Measurements from ENCODE around the gene SPINK13.
"Not testable (repeated sequence)": the region's sequence is repeated elsewhere in the genome, so short reads cannot be mapped to it uniquely, and the experiment has no call there.

The SPINK13 gene

GRCh38 chr5:148268566-148268965 lies at the start of gene SPINK13:
Gene SPINK13, plus strand, starts transcription at chr5:148268794. Its CDS starts 1,279 bp downstream, at chr5:148270073.
- DNase-seq: no peak

DNA sequence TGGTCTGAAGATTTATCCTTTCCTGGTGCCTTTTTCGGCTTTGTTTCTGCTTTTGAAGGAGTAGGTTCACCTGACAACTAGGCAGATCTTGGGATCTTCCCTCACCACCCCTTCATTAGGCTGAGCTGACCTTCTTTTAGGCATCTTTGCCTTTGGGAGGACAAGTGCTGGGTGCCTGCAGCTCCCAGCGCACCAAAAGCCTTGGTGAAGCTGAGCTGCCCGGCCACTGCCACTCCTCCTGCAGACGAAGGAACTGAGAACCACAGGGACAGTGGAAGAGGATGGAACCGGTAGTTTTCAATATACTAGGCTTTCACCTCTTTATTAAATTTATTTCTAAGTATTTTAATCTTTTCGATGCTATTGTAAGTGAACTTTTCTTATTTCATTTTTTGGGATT lies 47.1 kb upstream of the SPINK13 start:
- DNase-seq: no peak

DNA sequence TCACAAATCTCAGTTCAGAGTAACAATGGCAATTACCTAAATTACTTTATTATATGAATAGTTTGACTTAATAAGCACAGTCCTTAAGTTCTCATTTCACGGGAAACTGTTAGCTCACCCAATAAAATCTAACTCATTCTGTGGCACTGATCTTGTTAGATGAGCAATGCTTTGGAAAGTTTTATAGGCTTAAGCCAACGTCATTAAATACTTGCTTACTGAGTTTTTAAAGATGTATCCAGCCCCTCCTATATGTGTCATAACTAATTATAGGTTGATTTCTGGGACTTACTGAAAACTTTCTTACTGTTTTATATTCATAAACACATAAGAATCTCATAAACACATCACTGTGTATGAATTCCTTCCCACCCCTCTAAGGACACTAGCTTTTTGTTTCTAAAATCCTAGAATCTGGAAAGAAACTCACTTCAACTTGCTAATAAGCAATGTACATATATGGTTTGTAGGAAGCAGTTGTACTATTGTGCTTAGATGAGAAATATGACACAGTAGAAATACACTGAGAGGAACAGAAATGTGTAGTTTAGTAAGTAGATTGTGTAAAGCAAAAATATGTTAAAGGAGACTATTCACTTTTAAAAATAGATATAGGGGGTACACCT lies 44.4 kb upstream of the SPINK13 start:
- no peak for DNase-seq

GRCh38 chr5:148228392-148228984 lies 40.1 kb upstream of the SPINK13 start:
- no peak for DNase-seq

GRCh38 chr5:148229840-148230239 lies 38.8 kb upstream of the SPINK13 start:
- no peak for DNase-seq

GRCh38 chr5:148230240-148230639 lies 38.4 kb upstream of the SPINK13 start:
- no peak for DNase-seq

DNA sequence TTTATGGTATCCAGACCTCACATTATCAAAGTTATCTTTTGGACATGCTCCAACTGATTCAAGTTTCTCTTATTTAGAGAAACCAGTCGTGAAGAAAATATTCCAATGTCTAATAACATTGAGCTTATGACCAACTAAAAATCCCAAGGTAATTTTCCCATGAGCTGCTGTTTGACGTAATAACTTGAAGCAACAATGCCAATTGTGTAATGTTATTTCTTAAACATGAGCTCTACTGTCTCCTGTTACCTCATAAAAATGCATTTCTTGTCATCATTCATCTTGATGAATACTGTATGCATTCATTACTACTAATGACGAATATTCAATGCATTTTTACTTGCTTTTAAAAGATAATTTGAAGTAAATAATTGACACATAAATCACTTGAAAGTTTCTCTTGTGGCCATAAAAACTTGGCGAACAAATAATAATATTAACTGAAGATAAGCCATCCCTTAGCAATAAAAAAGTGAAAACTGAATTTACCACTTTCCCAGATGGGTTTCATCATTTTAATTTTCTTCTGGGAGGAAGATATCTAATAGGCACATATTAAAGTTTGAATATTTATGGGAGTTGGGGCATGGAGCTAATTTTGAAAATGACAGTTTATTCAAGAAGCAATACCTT lies 30.7 kb upstream of the SPINK13 start:
- no peak for DNase-seq

DNA sequence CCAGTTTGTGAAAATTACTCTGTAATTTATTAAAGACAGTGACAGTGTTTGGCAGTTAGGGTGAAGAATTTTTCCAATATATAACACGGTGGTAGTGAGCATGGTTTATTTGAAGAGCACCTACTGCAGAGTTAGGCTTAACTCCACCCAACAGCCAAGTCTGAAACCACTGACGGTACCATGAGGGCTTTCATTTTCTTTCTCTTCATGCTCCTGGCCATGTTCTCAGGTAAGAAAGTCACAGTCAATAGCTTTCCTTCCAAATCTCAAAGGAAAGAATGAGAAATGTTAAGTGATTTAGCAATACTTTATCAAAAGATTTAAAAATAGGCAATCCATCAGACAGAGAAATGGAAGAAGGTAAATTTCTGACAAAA lies 30.2 kb upstream of the SPINK13 start, which contains the start of gene MARCOL:
MARCOL (plus strand) TSS at position 108 of the 377 bp plus-strand sequence; CDS start at position 181, 73 bp downstream.
- DNase-seq: no peak

DNA sequence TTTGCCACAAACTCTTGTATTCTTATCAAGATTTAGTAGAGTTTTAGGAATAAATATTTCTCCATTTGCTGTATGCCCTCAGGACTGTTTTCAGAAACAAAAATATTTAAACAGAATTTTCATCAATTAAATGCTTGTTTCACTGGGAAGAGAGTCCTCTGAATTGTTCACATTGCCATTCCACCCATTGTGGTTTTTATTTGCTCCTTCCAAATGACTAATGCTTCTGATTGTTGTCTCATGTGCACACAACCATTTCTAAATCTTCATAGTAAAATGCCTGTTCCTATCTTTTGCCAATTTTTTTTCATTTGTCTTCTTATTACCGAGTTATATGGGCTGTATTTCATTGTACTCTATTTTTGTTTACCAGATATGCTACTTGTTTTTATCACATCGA lies 19.7 kb upstream of the SPINK13 start:
- DNase-seq: no peak

DNA sequence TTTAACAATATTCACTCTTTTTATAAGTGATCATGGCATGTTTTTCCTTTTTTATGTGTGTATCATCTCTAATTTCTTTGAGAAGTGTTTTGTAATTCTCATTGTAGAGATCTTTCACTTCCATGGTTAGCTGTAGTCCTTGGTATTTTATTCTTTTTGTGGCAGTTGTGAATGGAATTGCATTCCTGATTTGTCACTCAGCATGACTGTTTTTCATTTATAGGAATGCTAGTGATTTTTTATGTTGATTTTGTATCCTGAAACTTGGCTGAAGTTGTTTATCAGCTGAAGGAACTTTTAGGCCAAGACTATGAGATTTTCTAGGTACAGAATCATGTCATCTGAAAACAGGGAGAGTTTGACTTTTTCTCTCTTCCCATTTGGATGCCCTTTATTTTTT lies 13.1 kb upstream of the SPINK13 start:
- DNase-seq: no peak

DNA sequence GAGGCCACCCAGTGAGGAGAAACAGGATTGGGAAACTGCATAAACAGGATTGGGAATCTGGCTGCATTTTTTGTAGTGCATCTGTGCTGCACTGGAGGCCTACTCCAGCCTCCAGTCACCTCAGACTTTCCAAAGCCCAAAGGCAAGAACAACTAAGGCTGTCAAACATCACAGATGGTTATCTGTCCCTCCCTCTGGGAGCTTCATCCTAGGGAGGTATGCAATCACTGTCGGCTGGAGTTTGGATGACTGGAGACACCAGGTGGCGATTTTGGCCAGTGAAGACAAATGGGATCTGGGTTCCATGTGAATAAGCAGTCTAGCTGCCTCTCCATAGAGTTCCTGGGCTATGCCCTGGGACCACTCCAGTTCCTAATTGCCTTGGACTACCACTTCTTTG lies 9.3 kb upstream of the SPINK13 start:
- no peak for DNase-seq

GRCh38 chr5:148261221-148261620 lies 7.4 kb upstream of the SPINK13 start:
- no peak for DNase-seq

DNA sequence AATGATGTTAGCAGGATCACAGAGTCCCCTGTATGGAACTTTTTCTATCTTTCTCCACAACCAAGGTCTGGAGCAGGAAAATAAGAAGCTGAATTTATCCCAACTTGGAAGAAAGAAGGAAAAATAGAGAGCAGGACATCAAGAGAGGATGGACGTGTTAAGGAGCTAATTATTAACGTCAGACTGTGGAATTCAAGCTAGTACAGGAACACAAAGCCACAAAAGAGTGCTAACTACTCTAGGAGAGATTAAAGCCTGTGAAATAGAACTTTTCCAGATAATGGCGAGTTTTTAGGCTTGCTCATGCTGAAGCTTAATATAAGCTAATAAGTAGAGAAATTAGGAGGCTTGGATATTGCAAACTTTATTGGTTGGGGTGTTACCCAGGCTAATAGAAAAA lies 632 bp upstream of the SPINK13 start:
- no peak for DNase-seq

DNA sequence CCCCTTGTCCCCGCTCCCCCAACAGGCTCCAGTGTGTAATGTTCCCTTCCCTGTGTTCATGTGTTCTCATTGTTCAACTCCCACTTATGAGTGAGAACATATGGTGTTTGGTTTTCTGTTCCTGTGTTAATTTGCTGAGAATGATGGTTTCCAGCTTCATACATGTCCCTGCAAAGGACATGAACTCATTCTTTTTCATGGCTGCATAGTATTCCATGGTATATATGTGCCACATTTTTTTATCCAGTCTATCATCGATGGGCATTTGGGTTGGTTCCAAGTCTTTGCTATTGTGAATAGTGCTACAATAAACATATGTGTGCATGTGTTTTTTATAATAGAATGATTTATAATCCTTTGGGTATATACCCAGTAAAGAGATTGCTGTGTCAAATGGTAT lies 6.5 kb downstream of the SPINK13 start:
- not testable (repeated sequence) for DNase-seq

DNA sequence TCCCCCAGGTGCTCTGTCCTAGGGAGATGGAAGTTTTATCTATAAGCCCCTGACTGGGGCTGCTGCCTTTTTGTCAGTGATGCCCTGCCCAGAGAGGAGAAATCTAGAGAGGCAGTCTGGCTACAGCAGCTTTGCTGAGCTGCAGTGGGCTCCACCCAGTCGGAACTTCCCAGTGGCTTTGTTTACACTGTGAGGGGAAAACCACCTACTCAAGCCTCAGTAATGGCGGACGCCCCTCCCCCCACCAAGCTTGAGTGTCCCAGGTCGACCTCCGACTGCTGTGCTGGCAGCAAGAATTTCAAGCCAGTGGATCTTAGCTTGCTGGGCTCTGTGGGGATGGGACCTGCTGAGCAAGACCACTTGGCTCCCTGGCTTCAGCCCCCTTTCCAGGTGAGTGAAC lies 12.3 kb downstream of the SPINK13 start:
- DNase-seq: not testable (repeated sequence)

DNA sequence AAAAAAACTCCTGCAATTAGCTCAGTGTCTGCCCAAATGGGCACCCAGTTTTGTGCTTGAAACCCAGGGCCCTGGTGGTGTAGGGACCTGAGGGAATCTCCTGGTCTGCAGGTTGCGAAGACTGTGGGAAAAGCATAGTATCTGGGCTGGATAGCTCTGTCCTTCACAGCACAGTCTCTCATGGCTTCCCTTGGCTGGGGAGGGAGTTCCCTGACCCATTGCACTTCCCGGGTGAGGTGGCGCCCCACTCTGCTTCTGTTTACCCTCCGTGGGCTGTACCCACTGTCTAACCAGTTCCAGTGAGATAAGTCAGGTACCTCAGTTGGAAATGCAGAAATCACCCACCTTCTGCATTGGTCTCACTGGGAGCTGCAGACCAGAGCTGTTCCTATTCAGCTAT lies 12.7 kb downstream of the SPINK13 start:
- not testable (repeated sequence) for DNase-seq

DNA sequence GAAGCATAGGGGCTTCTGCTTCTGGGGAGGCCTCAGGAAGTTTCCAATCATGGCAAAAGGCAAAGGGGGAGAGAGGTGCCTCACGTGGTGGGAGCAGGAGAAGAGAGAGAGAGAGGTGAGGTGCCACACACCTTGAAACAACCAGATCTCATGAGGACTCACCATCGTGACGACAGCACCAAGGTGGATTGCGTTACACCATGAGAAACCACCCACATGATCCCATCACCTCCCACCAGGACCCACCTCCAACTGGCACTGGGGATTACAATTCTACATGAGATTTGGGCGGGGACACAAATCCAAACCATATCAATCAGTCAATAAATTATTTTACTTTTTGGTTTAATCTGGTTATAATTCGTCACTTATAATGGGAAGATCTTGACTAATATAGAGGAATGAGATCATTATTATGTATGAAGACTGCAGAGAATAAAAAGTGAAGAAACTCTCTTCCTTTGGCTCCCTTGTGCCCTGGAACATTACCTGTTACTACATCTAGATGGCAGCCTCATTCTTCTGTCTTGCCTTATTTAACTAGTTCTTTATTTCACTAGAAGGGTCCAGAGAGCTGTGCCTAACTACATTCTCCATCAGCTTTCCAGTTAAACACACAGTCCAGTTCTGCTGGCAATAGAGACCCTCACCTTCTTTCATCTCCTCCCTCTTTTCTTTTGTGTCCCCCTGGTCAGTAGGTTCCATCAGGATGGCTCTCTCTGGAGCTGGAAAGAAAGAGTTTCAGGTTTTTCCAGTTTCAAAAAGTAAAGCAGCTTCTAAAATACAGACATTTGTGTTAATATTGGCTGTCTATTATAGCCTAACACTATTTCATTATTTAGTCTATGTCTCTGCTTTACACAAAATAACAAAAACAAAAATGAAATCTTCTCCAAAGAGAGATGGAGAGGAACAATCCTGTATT lies 21.9 kb downstream of the SPINK13 start:
- DNase-seq: no peak

- DNase-seq: no peak
Observed at GRCh38 chr5:148297731-148298130, 29.1 kb downstream of the SPINK13 start.

DNA sequence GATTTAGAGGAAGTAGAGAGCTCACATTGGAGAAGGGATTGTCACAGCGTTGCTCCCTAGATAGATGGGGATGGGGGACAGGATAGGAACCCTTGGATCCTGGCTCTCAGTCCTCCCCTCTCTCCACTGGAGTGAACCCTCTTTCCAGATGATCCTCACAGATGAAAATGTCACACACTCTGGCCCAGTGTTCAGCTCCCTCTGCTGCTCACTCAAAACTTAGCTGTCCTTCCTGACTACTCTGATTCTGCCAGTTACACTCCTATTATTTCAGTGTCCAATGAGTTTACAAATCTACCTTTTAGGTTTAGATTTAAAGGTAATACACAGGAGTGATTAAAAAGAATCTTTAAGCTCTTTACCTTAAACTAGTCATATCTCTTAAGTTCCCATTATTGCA lies 37.9 kb downstream of the SPINK13 start:
- DNase-seq: no peak

DNA sequence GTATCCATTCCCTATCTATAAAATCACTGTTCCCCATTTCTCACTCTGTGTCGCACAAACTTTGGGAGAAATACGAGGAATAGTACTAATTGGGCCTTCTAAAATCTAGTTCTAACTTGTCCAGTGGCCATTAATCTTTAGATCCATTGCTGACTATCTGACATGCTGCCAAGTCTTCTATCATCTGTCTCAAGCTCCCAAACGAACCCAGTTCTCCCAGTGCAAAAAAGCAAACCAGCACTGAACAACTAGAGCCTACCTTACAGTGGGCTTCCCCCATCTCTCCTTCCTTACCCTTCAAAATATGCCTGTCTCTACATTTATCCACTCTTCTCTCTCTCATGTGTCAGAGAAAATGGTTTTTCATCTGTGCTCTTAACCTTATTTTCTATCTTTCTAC lies 40.4 kb downstream of the SPINK13 start:
- no peak for DNase-seq

DNA sequence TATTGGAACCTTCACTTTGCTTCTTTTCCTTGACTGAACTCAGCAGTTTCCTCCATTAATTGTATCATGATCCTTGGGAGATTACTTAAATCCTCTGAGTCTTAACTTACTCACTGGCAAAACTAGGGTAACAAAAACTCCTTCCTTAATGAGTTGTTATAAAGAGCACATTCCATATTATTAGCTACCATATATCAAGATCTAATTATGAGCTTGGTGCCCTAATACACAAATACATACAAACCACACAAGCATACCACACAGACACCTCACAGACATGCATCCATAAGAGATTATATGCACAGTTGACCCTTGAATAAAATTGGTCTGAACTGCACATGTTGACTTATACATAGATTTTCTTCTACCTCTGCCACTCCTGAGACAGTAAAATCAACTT lies 41.2 kb downstream of the SPINK13 start:
- no peak for DNase-seq

DNA sequence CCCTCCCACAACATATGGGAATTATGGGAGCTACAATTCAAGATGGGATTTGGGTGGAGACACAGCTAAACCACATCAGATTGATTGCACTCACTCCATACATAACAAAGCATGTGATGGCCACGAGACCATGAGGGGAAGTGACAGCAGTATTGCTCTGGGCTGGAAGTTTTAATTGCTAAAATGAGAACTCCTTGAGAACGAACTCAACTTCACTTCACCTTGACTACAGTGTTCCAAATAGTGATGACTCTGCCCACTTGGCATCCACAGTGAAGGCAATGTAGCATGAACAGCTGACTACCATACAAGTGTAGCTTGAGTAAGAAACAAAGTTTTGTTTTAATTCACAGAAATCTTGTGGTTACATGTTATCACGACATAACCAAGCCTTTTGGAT lies 42.9 kb downstream of the SPINK13 start:
- no peak for DNase-seq

DNA sequence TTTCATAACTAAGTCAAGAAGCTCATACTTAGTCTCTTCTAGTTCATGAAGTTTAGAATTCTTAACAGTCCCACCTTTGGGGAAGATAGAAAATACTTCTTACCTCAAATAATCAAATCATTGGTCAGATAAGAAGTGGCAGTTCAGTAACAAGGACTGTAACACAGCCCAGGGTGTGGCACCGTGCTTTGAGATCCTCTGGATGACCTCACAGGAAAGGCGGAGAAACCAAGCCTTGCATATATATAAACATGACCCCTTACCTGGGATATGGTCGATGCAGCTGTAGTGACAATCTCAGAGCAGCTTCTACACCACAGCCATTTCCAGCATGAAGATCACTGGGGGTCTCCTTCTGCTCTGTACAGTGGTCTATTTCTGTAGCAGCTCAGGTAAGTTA lies 43.6 kb downstream of the SPINK13 start, which contains the start of gene SPINK7:
SPINK7 (plus strand) TSS at position 271 of the 400 bp plus-strand sequence; CDS start at position 332, 61 bp downstream.
- no peak for DNase-seq

All from stimulated activated CD4-positive, alpha-beta T cell treated with anti-CD3 and anti-CD28 coated beads, Interleukin-2, amount 100 ng/mL, for 48 hours (primary cell).